ENCODE data around the gene NOL8.
A peak's percentile ranks its signal among the peaks of the same experiment; 100 is the strongest.

The NOL8 gene

GRCh38 chr9:92325269-92325990 is at the start of gene NOL8, which contains the start of gene CENPP:
NOL8 (minus strand) TSS chr9:92325350; CDS start chr9:92324161, 1,189 bp downstream.
CENPP (plus strand) TSS chr9:92325953.
- DNase-seq: peak; percentile 83

- no peak for DNase-seq
Measured at GRCh38 chr9:92373167-92373566, 48.0 kb upstream of the NOL8 start.

- no peak for DNase-seq
Measured at GRCh38 chr9:92369075-92369474, 43.9 kb upstream of the NOL8 start.

- no peak for DNase-seq
Measured at GRCh38 chr9:92360083-92360482, 34.9 kb upstream of the NOL8 start.

- DNase-seq: no peak
Measured at GRCh38 chr9:92359394-92359995, 34.3 kb upstream of the NOL8 start.

GRCh38 chr9:92353051-92353450 is 27.9 kb upstream of the NOL8 start:
- DNase-seq: no peak

GRCh38 chr9:92350740-92351133 is 25.6 kb upstream of the NOL8 start:
- DNase-seq: no peak

GRCh38 chr9:92349771-92350739 is 24.9 kb upstream of the NOL8 start:
- no peak for DNase-seq

- DNase-seq: no peak
Measured at GRCh38 chr9:92345582-92345981, 20.4 kb upstream of the NOL8 start.

- no peak for DNase-seq
Measured at GRCh38 chr9:92342825-92343488, 17.8 kb upstream of the NOL8 start.

- DNase-seq: no peak
Measured at GRCh38 chr9:92341578-92341977, 16.4 kb upstream of the NOL8 start.

GRCh38 chr9:92333282-92333634 is 8.1 kb upstream of the NOL8 start:
- DNase-seq: no peak

- DNase-seq: no peak
Measured at GRCh38 chr9:92332577-92333281, 7.6 kb upstream of the NOL8 start.

GRCh38 chr9:92328225-92328624 is 3.1 kb upstream of the NOL8 start:
- no peak for DNase-seq

GRCh38 chr9:92327283-92327850 is 2.2 kb upstream of the NOL8 start:
- no peak for DNase-seq

- DNase-seq: no peak
Measured at GRCh38 chr9:92325991-92326500, 896 bp upstream of the NOL8 start.

GRCh38 chr9:92324889-92325268 is 271 bp downstream of the NOL8 start:
- DNase-seq: no peak

- no peak for DNase-seq
Measured at GRCh38 chr9:92324431-92324830, 719 bp downstream of the NOL8 start.

- no peak for DNase-seq
Measured at GRCh38 chr9:92315456-92315855, 9.7 kb downstream of the NOL8 start.

- no peak for DNase-seq
Measured at GRCh38 chr9:92313624-92314012, 11.5 kb downstream of the NOL8 start.

- no peak for DNase-seq
Measured at GRCh38 chr9:92312887-92313623, 12.1 kb downstream of the NOL8 start.
